Measurements from ENCODE around the gene MAPKAPK2.

- no peak for TF ChIP-seq EZH2phosphoT487 (IDR thresholded peaks at IDR 0.05; ENCODE audit: low read depth, severe bottlenecking, unreplicated experiment)
- TF ChIP-seq, protein P1, sequence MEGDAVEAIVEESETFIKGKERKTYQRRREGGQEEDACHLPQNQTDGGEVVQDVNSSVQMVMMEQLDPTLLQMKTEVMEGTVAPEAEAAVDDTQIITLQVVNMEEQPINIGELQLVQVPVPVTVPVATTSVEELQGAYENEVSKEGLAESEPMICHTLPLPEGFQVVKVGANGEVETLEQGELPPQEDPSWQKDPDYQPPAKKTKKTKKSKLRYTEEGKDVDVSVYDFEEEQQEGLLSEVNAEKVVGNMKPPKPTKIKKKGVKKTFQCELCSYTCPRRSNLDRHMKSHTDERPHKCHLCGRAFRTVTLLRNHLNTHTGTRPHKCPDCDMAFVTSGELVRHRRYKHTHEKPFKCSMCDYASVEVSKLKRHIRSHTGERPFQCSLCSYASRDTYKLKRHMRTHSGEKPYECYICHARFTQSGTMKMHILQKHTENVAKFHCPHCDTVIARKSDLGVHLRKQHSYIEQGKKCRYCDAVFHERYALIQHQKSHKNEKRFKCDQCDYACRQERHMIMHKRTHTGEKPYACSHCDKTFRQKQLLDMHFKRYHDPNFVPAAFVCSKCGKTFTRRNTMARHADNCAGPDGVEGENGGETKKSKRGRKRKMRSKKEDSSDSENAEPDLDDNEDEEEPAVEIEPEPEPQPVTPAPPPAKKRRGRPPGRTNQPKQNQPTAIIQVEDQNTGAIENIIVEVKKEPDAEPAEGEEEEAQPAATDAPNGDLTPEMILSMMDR (IDR thresholded peaks at IDR 0.05; ENCODE audit: poor library complexity), result no peak
- TF ChIP-seq EZH2 (IDR thresholded peaks at IDR 0.05; ENCODE audit: borderline replicate concordance), result no peak
Observed at GRCh38 chr1:206715552-206716158, 30.9 kb downstream of the MAPKAPK2 start.

Data from hepatocyte (in vitro differentiated cells).